AG04450 (cell line): ENCODE data around the gene TTC1. TPM values are rescaled to one million over a fixed set of nuclear protein-coding genes. Genes with fewer than 3 reads are reported as not detected.

Experiments used
- CTCF ChIA-PET: fragments of 300-600, 350-600 bp; formaldehyde crosslinking; extraction: SDS; loops from one replicate; lab custom pipeline; 2022; ENCODE audit warnings: antibody characterized with exemption, inconsistent platforms; lab: Charles Lee
- POLR2A ChIA-PET: fragments of 350-600 bp; formaldehyde crosslinking; extraction: SDS; loops from one replicate; lab custom pipeline; 2021; ENCODE audit warnings: antibody characterized with exemption, inconsistent platforms; lab: Yijun Ruan, JAX
- DNase-seq: peaks from one replicate; pipeline ENCODE4 v3.0.0-alpha.2; 2011; ENCODE audit warnings: low read depth, low spot score
- H3K27ac ChIP-seq: one replicate; pipeline ENCODE4 v1.5.1; 2012; ENCODE audit warnings: low read depth, low read length, control low read depth
- H3K27me3 ChIP-seq: one replicate; pipeline ENCODE4 v1.6.0; 2012; ENCODE audit warnings: low read length; ENCODE audit not compliant: control insufficient read depth, insufficient read depth
- H3K4me3 ChIP-seq: 2 replicates; pipeline ENCODE4 v1.5.1; 2011; ENCODE audit warnings: mild to moderate bottlenecking, low read depth, low read length, control low read depth
- H3K9me3 ChIP-seq: 2 replicates; pipeline ENCODE4 v1.5.1; 2012; ENCODE audit warnings: low read length; ENCODE audit not compliant: control insufficient read depth, insufficient read depth
- CTCF ChIP-seq: IDR thresholded peaks from 2 replicates; pipeline ENCODE4 v1.5.1; 2011; ENCODE audit warnings: low read depth, low read length, control low read depth, inconsistent platforms
- polyA plus RNA-seq: library from polyadenylated mRNA; depleted of rRNA; stranded (reverse); fragments of >200 nt; gene quantifications from 2 replicates; pipeline ENCODE4 v1.2.3, GENCODE V29; 2011

Gene TTC1
- polyA plus RNA-seq, 1 experiment = 53.7 TPM

- no peak overlapping the region for H3K27ac ChIP-seq
- POLR2A ChIA-PET = no interaction called here
- no peaks in the 10 kb centered on the region for H3K9me3 ChIP-seq
- H3K4me3 ChIP-seq = no peak overlapping the region
- no peak for DNase-seq
- no peaks in the 10 kb centered on the region for H3K27me3 ChIP-seq
- TF ChIP-seq CTCF = no peak
- CTCF ChIA-PET = interaction anchor here (0.6 to 1.2 kb wide), 2 partner anchors 53 to 644 kb away, joined by 5 to 6 read pairs; no protein-coding TSS in a partner anchor
Measured at GRCh38 chr5:160075073-160075472, 66.1 kb downstream of the TTC1 start.

- CTCF ChIA-PET = interaction anchor here (0.6 kb wide), 1 partner anchor 13 kb away, joined by 3 read pairs; no protein-coding TSS in a partner anchor
- Histone ChIP-seq H3K27ac (no peak overlapping the region), H3K4me3 (no peak overlapping the region), H3K9me3 (no peaks in the 10 kb centered on the region), H3K27me3 (no peaks in the 10 kb centered on the region)
- TF ChIP-seq CTCF = no peak
- POLR2A ChIA-PET = no interaction called here
- no peak for DNase-seq
Measured at GRCh38 chr5:160076997-160077396, 68.1 kb downstream of the TTC1 start.

- ChIA-PET CTCF (interaction anchor here (1.8 to 3.2 kb wide), 3 partner anchors 28 to 311 kb away, joined by 10 to 23 read pairs (median 11); no protein-coding TSS in a partner anchor), POLR2A (no interaction called here)
- DNase-seq = no peak
- H3K27me3 ChIP-seq = no peaks in the 10 kb centered on the region
- no peak for TF ChIP-seq CTCF
- H3K27ac ChIP-seq = no peak overlapping the region
- no peak overlapping the region for H3K4me3 ChIP-seq
- no peaks in the 10 kb centered on the region for H3K9me3 ChIP-seq
Measured at GRCh38 chr5:160079753-160080152, 70.8 kb downstream of the TTC1 start.

GRCh38 chr5:160081495-160081894 is 72.6 kb downstream of the TTC1 start:
- Histone ChIP-seq H3K9me3 (no peaks in the 10 kb centered on the region), H3K27me3 (no peaks in the 10 kb centered on the region), H3K4me3 (no peak overlapping the region), H3K27ac (no peak overlapping the region)
- TF ChIP-seq CTCF = no peak
- POLR2A ChIA-PET = interaction anchor here (0.7 to 1.0 kb wide), 2 partner anchors 17 to 129 kb away, joined by 3 read pairs; no protein-coding TSS in a partner anchor
- DNase-seq = no peak
- CTCF ChIA-PET = interaction anchor here (0.6 to 3.2 kb wide), 19 partner anchors 10 to 312 kb away, joined by 3 to 23 read pairs (median 7); no protein-coding TSS in a partner anchor
